GM12891 (cell line): ENCODE results near the gene KCTD15.

Source experiments
- PAX5 ChIP-seq: IDR thresholded peaks from 2 replicates; pipeline ENCODE4 v1.6.1; 2011; ENCODE audit warnings: low read length, moderate library complexity, mild to moderate bottlenecking; ENCODE audit not compliant: insufficient read depth, severe bottlenecking
- POLR2A ChIP-seq: IDR thresholded peaks from 2 replicates; pipeline ENCODE4 v1.6.1; 2011; ENCODE audit warnings: low read depth, low read length, control low read depth
- POLR2AphosphoS5 ChIP-seq: IDR thresholded peaks from 2 replicates; pipeline ENCODE4 v1.6.1; 2011; ENCODE audit warnings: low read depth, low read length, control low read depth
- SPI1 ChIP-seq: IDR thresholded peaks from 2 replicates; pipeline ENCODE4 v1.6.1; 2011; ENCODE audit warnings: low read depth, low read length, control low read depth
- TAF1 ChIP-seq: IDR thresholded peaks from 2 replicates; pipeline ENCODE4 v1.6.1; 2011; ENCODE audit warnings: low read depth, low read length, control low read depth

DNA sequence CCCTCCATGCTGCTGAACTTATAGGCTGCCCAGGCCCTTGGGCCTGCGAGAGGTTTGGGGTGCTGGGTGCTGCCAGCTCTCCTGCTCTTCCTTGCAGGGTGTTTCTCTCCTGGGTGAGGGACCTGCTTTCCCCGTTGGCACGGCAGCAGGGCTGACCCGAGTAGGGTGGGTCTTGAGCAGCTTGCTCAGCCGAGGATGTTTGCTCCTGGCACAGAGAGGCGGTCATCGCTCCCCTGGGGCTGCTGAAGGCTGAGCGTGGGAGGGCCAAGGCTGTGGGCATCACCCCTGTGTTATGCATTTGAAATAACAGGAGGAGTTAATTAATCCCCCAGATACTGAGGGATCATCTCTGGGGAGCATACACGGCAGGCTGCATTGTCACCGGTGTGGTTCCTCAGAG is 5.3 kb downstream of the KCTD15 start:
- TF ChIP-seq POLR2A (no peak), SPI1 (no peak), POLR2AphosphoS5 (no peak), TAF1 (no peak), PAX5 (no peak)
